ENCODE results near the gene TRIP13.

DNA sequence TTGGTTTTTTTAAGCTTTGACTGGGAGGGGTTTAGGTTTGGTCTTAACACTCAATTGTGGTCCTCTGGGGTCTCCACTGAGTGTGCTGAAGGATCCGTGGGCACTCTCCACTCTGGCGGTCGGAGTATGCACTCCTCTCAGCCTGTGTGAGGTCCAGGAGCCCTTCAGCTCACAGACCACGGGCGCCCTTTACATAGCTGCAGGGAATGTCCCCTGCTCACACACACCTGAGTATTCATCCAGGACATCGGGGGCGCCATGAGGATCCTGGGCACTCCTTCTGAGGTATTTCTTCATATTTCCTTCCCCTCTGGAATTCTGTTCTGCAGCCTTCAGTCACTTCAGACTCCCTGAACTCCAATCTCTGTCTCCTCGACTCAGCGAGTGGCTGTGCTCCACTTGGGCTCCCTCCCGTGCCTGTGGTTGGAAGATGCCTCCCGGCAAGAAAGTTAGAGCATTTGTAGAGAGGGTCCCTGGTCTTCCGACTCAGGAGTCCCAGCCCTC, 12.5 kb downstream of the TRIP13 start:
- TF ChIP-seq POLR2A (IDR thresholded peaks at IDR 0.05): no peak
- TF ChIP-seq, protein P1, sequence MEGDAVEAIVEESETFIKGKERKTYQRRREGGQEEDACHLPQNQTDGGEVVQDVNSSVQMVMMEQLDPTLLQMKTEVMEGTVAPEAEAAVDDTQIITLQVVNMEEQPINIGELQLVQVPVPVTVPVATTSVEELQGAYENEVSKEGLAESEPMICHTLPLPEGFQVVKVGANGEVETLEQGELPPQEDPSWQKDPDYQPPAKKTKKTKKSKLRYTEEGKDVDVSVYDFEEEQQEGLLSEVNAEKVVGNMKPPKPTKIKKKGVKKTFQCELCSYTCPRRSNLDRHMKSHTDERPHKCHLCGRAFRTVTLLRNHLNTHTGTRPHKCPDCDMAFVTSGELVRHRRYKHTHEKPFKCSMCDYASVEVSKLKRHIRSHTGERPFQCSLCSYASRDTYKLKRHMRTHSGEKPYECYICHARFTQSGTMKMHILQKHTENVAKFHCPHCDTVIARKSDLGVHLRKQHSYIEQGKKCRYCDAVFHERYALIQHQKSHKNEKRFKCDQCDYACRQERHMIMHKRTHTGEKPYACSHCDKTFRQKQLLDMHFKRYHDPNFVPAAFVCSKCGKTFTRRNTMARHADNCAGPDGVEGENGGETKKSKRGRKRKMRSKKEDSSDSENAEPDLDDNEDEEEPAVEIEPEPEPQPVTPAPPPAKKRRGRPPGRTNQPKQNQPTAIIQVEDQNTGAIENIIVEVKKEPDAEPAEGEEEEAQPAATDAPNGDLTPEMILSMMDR (IDR thresholded peaks at IDR 0.05): no peak

Data from right lobe of liver (tissue), 4 donors.